Thyroid gland (tissue), 4 donors: Measurements from ENCODE around the gene STAT6. TPM values are rescaled to one million over a fixed set of nuclear protein-coding genes. Genes with fewer than 3 reads are reported as not detected.
"Not testable (repeated sequence)": the region's sequence is repeated elsewhere in the genome, so short reads cannot be mapped to it uniquely, and the experiment has no call there.

Source experiments
- DNase-seq, 2 donors: peaks; one replicate each; pipeline ENCODE4 v3.0.0-alpha.2; 2019
- H3K27ac ChIP-seq, 3 donors: fragments of 200-600 bp; sonication (generic); 1 replicate in 2 of 3; 2 replicates in 1 of 3; pipeline ENCODE4 v1.5.1; 2016 to 2019; ENCODE audit warnings: mild to moderate bottlenecking in 1 of 3, moderate library complexity in 1 of 3
- H3K27me3 ChIP-seq: fragments of 200-600 bp; sonication (generic); one replicate; pipeline ENCODE4 v1.5.1; 2019
- H3K36me3 ChIP-seq, 2 donors: fragments of 200-600 bp; sonication (generic); one replicate each; pipeline ENCODE4 v1.5.1; 2016 to 2019
- H3K4me1 ChIP-seq, 2 donors: fragments of 200-600 bp; sonication (generic); one replicate each; pipeline ENCODE4 v1.5.1; 2017 to 2019
- H3K4me3 ChIP-seq, 3 donors: fragments of 200-600 bp; sonication (generic); replicated peaks in 1 of 3; 1 replicate in 2 of 3; 2 replicates in 1 of 3; pipeline ENCODE4 v1.5.1; 2016; ENCODE audit warnings: mild to moderate bottlenecking in 1 of 3
- H3K9me3 ChIP-seq: fragments of 200-600 bp; sonication (generic); one replicate; pipeline ENCODE4 v1.5.1; 2017
- CTCF ChIP-seq, 6 experiments: fragments of 200-600 bp in 3 of 6; fragments of 450-650 bp in 3 of 6; sonication (generic) in 3 of 6; IDR thresholded peaks; one replicate each; pipeline ENCODE4 v1.5.1; 2016 to 2019; ENCODE audit warnings: antibody characterized with exemption in 6 of 6, mild to moderate bottlenecking in 2 of 6, inconsistent platforms in 1 of 6, moderate library complexity in 1 of 6
- POLR2A ChIP-seq, 2 donors: fragments of 450-650 bp; IDR thresholded peaks; one replicate each; pipeline ENCODE4 v1.6.1; 2017; ENCODE audit warnings: antibody characterized with exemption in 2 of 2, mild to moderate bottlenecking in 2 of 2, moderate library complexity in 1 of 2
- WGBS, 2 donors: methylation state at CpG; one replicate each; pipeline ENCODE4 v1.1.5; 2017; 5-methylcytosine and 5-hydroxymethylcytosine counted together
- intact Hi-C: fragments of 100-400 bp; cut with DNase I; formaldehyde crosslinking; loops from one replicate; pipeline ENCODE4 v1.15.1; 2023
- total RNA-seq, 4 donors: library from RNA; depleted of rRNA; stranded (reverse); fragments of >200 nt; gene quantifications; one replicate each; pipeline ENCODE4 v1.2.3, GENCODE V29; 2016

Gene STAT6
- total RNA-seq, 4 donors from 2014 or later, result 79.0 to 144 (median 89.8) TPM

GRCh38 chr12:57063991-57064685 lies 47.0 kb downstream of the STAT6 start:
- TF ChIP-seq CTCF (IDR thresholded peaks at IDR 0.05) (no peak), POLR2A (IDR thresholded peaks at IDR 0.05) (no peak)
- H3K4me3 ChIP-seq, result no peak overlapping the region
- 71 to 84% methylated on average over 5 of the region's 5 CpGs for whole genome bisulfite sequencing, 2 donors
- no peaks in the 10 kb centered on the region for H3K9me3 ChIP-seq
- H3K4me1 ChIP-seq, result no peaks in the 10 kb centered on the region
- no peak overlapping the region for H3K27ac ChIP-seq
- H3K36me3 ChIP-seq, result peaks cover 0 to 6% of the 10 kb centered on the region in 2 donors
- DNase-seq, result no peak
- intact Hi-C loops, result no loop called here
- no peaks in the 10 kb centered on the region for H3K27me3 ChIP-seq

GRCh38 chr12:57058454-57058853 lies 52.7 kb downstream of the STAT6 start:
- no peak for TF ChIP-seq POLR2A (IDR thresholded peaks at IDR 0.05)
- no peak for TF ChIP-seq CTCF (IDR thresholded peaks at IDR 0.05)
- 94 to 97% methylated on average over 1 of the region's 1 CpG for WGBS, 2 donors
- intact Hi-C loops, result no loop called here
- Histone ChIP-seq H3K4me3 (no peak overlapping the region), H3K27me3 (no peaks in the 10 kb centered on the region), H3K27ac (no peak overlapping the region), H3K4me1 (no peaks in the 10 kb centered on the region), H3K36me3 (peaks cover 9 to 10% of the 10 kb centered on the region in 2 donors), H3K9me3 (no peaks in the 10 kb centered on the region)
- DNase-seq, result no peak

GRCh38 chr12:57057067-57057751 lies 54.0 kb downstream of the STAT6 start:
- DNase-seq, result no peak
- Histone ChIP-seq H3K36me3 (peaks cover 9 to 10% of the 10 kb centered on the region in 2 donors), H3K27me3 (no peaks in the 10 kb centered on the region), H3K4me3 (no peak overlapping the region), H3K9me3 (no peaks in the 10 kb centered on the region), H3K4me1 (no peaks in the 10 kb centered on the region), H3K27ac (peak overlapping the region in 1 of 3 donors; percentile 21)
- WGBS, 2 donors, result 82 to 94% methylated on average over 6 of the region's 6 CpGs
- intact Hi-C loops, result no loop called here
- TF ChIP-seq CTCF (IDR thresholded peaks at IDR 0.05) (no peak), POLR2A (IDR thresholded peaks at IDR 0.05) (no peak)

- no peak overlapping the region for H3K27ac ChIP-seq
- no peak overlapping the region for H3K4me3 ChIP-seq
- H3K36me3 ChIP-seq, result peaks cover 9 to 10% of the 10 kb centered on the region in 2 donors
- no peaks in the 10 kb centered on the region for H3K9me3 ChIP-seq
- no peak for DNase-seq
- TF ChIP-seq CTCF (IDR thresholded peaks at IDR 0.05) (no peak), POLR2A (IDR thresholded peaks at IDR 0.05) (no peak)
- intact Hi-C loops, result no loop called here
- no peaks in the 10 kb centered on the region for H3K27me3 ChIP-seq
- no peaks in the 10 kb centered on the region for H3K4me1 ChIP-seq
- 73 to 75% methylated on average over 3 of the region's 3 CpGs for WGBS, 2 donors
Measured at GRCh38 chr12:57055824-57056223, 55.3 kb downstream of the STAT6 start.

GRCh38 chr12:57053901-57054300 lies 57.3 kb downstream of the STAT6 start:
- DNase-seq, H3K9me3 ChIP-seq, H3K27me3 ChIP-seq, intact Hi-C loops, H3K36me3 ChIP-seq, H3K4me1 ChIP-seq, H3K27ac ChIP-seq, H3K4me3 ChIP-seq: not testable (repeated sequence)
- 95 to 98% methylated on average over 4 of the region's 4 CpGs for WGBS, 2 donors

- H3K9me3 ChIP-seq, DNase-seq, H3K27ac ChIP-seq, intact Hi-C loops, H3K27me3 ChIP-seq, H3K4me3 ChIP-seq, H3K36me3 ChIP-seq, H3K4me1 ChIP-seq: not testable (repeated sequence)
- WGBS, 2 donors, result 97 to 99% methylated on average over 4 of the region's 4 CpGs
Measured at GRCh38 chr12:57053146-57053545, 58.0 kb downstream of the STAT6 start.
